WTC11 (cell line): ENCODE data around the gene DHX57. TPM values are rescaled to one million over a fixed set of nuclear protein-coding genes. Genes with fewer than 3 reads are reported as not detected.
A peak's percentile ranks its signal among the peaks of the same experiment; 100 is the strongest.

Experiments used
- ATAC-seq: fragments of 200-7000 bp; cut with Tn5 transposase; 2 replicates; pipeline ENCODE4 v1.10.0; 2021; ENCODE audit warnings: mild to moderate bottlenecking, moderate library complexity
- CTCF ChIA-PET: fragments of 300-600 bp; sonication (Branson Sonifier 250); formaldehyde crosslinking; loops from one replicate; lab custom pipeline; 2021; ENCODE audit warnings: antibody characterized with exemption; lab: Charles Lee
- POLR2A ChIA-PET: fragments of 350-600 bp; sonication (Branson Sonifier 250); formaldehyde crosslinking; loops from one replicate; lab custom pipeline; 2021; ENCODE audit warnings: antibody characterized with exemption; lab: Charles Lee
- DNase-seq: peaks from one replicate; pipeline ENCODE4 v3.0.0; 2021; ENCODE audit warnings: low spot score
- H3K27ac Mint-ChIP-seq: 2 replicates; pipeline ENCODE4 v1.8.0; 2021; ENCODE audit warnings: mixed read lengths
- H3K27me3 Mint-ChIP-seq: 2 replicates; pipeline ENCODE4 v1.8.0; 2021; ENCODE audit warnings: low read depth, mild to moderate bottlenecking, moderate library complexity, mixed read lengths
- H3K36me3 Mint-ChIP-seq: 2 replicates; pipeline ENCODE4 v1.8.0; 2021; ENCODE audit warnings: mixed read lengths
- H3K4me1 Mint-ChIP-seq: 2 replicates; pipeline ENCODE4 v1.8.0; 2022; ENCODE audit warnings: mixed read lengths
- H3K4me3 Mint-ChIP-seq: 2 replicates; pipeline ENCODE4 v1.8.0; 2021; ENCODE audit warnings: mild to moderate bottlenecking, moderate library complexity, mixed read lengths
- H3K9me3 Mint-ChIP-seq: 2 replicates; pipeline ENCODE4 v1.8.0; 2021; ENCODE audit warnings: mixed read lengths
- CREM ChIP-seq: sonication (generic); formaldehyde crosslinking; IDR thresholded peaks from 2 replicates; pipeline ENCODE4 v1.8.1; 2022; ENCODE audit warnings: mild to moderate bottlenecking, missing genetic modification reagents, moderate library complexity
- EMX1 ChIP-seq: fragments of 250-450 bp; sonication (Bioruptor Pico); IDR thresholded peaks from 2 replicates; pipeline ENCODE4 v1.8.0; 2021; ENCODE audit warnings: mild to moderate bottlenecking
- FOXK1 ChIP-seq: sonication (generic); formaldehyde crosslinking; IDR thresholded peaks from 2 replicates; pipeline ENCODE4 v1.8.0; 2022; ENCODE audit warnings: mild to moderate bottlenecking, moderate library complexity, missing genetic modification reagents
- GTF2I ChIP-seq: fragments of 250-450 bp; sonication (Bioruptor Pico); conservative IDR thresholded peaks from 2 replicates; pipeline ENCODE4 v1.4.0; 2021; ENCODE audit warnings: mild to moderate bottlenecking
- KAT7 ChIP-seq: sonication (generic); formaldehyde crosslinking; IDR thresholded peaks from 2 replicates; pipeline ENCODE4 v1.8.1; 2023; ENCODE audit warnings: missing genetic modification reagents, mild to moderate bottlenecking, borderline replicate concordance
- NFATC4 ChIP-seq: fragments of 250-450 bp; sonication (Bioruptor Pico); IDR thresholded peaks from 2 replicates; pipeline ENCODE4 v1.9.0; 2021; ENCODE audit warnings: mild to moderate bottlenecking
- NFE2L1 ChIP-seq: sonication (generic); formaldehyde crosslinking; IDR thresholded peaks from 2 replicates; pipeline ENCODE4 v1.8.1; 2023; ENCODE audit warnings: missing genetic modification reagents
- SMAD3 ChIP-seq: sonication (generic); formaldehyde crosslinking; IDR thresholded peaks from 2 replicates; pipeline ENCODE4 v1.8.0; 2022; ENCODE audit warnings: missing genetic modification reagents, mild to moderate bottlenecking, borderline replicate concordance
- TCF7 ChIP-seq: sonication (generic); formaldehyde crosslinking; IDR thresholded peaks from 2 replicates; pipeline ENCODE4 v1.8.0; 2022; ENCODE audit warnings: mild to moderate bottlenecking, low read depth, missing genetic modification reagents, moderate library complexity
- TEAD4 ChIP-seq: sonication (generic); formaldehyde crosslinking; IDR thresholded peaks from 2 replicates; pipeline ENCODE4 v1.8.0; 2022; ENCODE audit warnings: mild to moderate bottlenecking, missing genetic modification reagents
- total RNA-seq: library from RNA; stranded (reverse); gene quantifications from 3 replicates; pipeline ENCODE4 v1.2.3, GENCODE V29; 2021
- TF ChIP-seq, protein P1 (sequence below): sonication (generic); formaldehyde crosslinking; IDR thresholded peaks from 2 replicates; pipeline ENCODE4 v1.8.0; 2023; ENCODE audit warnings: missing genetic modification reagents, mild to moderate bottlenecking, borderline replicate concordance
- TF ChIP-seq, protein P2 (sequence below): sonication (generic); formaldehyde crosslinking; conservative IDR thresholded peaks from 2 replicates; pipeline ENCODE4 v1.8.1; 2023; ENCODE audit warnings: mild to moderate bottlenecking, low read depth, missing genetic modification reagents, moderate library complexity
- TF ChIP-seq, protein P3 (sequence below): sonication (generic); formaldehyde crosslinking; IDR thresholded peaks from 2 replicates; pipeline ENCODE4 v1.8.1; 2022; ENCODE audit warnings: low read depth, mild to moderate bottlenecking, moderate library complexity, missing genetic modification reagents, borderline replicate concordance
- TF ChIP-seq, protein P4 (sequence below): fragments of 200-600 bp; IDR thresholded peaks from 2 replicates; pipeline ENCODE4 v1.8.0; 2022; ENCODE audit warnings: antibody characterized with exemption
- TF ChIP-seq, protein P5 (sequence below): sonication (generic); formaldehyde crosslinking; IDR thresholded peaks from 2 replicates; pipeline ENCODE4 v1.8.1; 2023; ENCODE audit warnings: mild to moderate bottlenecking, missing genetic modification reagents, moderate library complexity
- TF ChIP-seq, protein P6 (sequence below): sonication (generic); formaldehyde crosslinking; IDR thresholded peaks from 2 replicates; pipeline ENCODE4 v1.8.1; 2023; ENCODE audit warnings: mild to moderate bottlenecking, moderate library complexity, missing genetic modification reagents
- TF ChIP-seq, protein P7 (sequence below): sonication (generic); formaldehyde crosslinking; IDR thresholded peaks from 2 replicates; pipeline ENCODE4 v1.8.1; 2023; ENCODE audit warnings: mild to moderate bottlenecking, missing genetic modification reagents, borderline replicate concordance
- TF ChIP-seq, protein P8 (sequence below): fragments of 250-450 bp; sonication (Bioruptor Pico); IDR thresholded peaks from 2 replicates; pipeline ENCODE4 v1.9.0; 2021; ENCODE audit warnings: mild to moderate bottlenecking

Gene DHX57
- total RNA-seq, 1 experiment from 2014 or later = 30.3 TPM

DNA sequence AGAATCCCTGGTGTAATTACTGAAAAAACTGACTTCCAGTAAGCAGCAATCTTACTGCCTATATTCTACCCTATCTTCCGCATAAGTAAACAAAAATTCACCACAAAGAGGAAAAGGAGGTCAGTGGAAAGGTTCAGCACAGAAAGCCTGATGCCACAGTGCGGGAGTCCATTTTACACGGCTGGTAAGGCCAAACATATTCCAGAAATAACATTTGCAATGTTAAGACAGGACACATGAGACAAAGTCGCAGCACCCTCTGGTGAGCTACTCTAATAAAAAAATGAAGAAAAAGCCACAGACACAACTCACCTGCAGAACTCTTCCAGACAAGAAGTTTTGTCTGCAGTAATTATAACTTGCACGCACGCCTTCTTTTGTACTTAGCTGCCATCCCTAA is 57.2 kb downstream of the DHX57 start (continued):
- TF ChIP-seq, protein P1, sequence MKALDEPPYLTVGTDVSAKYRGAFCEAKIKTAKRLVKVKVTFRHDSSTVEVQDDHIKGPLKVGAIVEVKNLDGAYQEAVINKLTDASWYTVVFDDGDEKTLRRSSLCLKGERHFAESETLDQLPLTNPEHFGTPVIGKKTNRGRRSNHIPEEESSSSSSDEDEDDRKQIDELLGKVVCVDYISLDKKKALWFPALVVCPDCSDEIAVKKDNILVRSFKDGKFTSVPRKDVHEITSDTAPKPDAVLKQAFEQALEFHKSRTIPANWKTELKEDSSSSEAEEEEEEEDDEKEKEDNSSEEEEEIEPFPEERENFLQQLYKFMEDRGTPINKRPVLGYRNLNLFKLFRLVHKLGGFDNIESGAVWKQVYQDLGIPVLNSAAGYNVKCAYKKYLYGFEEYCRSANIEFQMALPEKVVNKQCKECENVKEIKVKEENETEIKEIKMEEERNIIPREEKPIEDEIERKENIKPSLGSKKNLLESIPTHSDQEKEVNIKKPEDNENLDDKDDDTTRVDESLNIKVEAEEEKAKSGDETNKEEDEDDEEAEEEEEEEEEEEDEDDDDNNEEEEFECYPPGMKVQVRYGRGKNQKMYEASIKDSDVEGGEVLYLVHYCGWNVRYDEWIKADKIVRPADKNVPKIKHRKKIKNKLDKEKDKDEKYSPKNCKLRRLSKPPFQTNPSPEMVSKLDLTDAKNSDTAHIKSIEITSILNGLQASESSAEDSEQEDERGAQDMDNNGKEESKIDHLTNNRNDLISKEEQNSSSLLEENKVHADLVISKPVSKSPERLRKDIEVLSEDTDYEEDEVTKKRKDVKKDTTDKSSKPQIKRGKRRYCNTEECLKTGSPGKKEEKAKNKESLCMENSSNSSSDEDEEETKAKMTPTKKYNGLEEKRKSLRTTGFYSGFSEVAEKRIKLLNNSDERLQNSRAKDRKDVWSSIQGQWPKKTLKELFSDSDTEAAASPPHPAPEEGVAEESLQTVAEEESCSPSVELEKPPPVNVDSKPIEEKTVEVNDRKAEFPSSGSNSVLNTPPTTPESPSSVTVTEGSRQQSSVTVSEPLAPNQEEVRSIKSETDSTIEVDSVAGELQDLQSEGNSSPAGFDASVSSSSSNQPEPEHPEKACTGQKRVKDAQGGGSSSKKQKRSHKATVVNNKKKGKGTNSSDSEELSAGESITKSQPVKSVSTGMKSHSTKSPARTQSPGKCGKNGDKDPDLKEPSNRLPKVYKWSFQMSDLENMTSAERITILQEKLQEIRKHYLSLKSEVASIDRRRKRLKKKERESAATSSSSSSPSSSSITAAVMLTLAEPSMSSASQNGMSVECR (CRISPR knock-in tag) = no peak

DNA sequence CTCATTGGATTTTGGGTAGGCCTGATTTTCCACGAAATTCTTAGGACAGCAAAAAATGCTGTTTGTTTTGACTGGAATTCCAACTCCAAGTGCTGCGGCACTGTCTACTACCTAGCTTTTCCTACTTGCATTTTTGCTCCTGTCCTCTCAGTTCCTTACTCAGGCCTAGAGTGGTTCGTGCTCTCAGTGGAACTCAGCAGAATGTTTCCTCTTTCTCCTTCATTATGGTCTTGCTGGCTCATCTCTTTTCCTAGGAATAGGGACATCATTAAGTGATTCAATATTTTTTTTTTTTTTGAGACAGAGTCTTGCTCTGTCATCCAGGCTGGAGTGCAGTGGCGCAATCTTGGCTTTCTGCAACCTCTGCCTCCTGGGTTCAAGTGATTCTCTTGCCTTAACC is 59.8 kb downstream of the DHX57 start:
- ChIA-PET POLR2A (interaction anchor here (1.2 kb wide), 1 partner anchor 64 kb away, joined by 3 read pairs; the partner anchor contains the start of gene SRSF7), CTCF (no interaction called here)
- 0 out of 2 replicates have a peak overlapping the region, but pooled peaks have one; percentile 45 for H3K27ac Mint-ChIP-seq
- H3K4me1 Mint-ChIP-seq = 0 out of 2 replicates have a peak, but pooled peaks cover 3% of the 10 kb centered on the region
- no peak for TF ChIP-seq GTF2I (CRISPR knock-in tag)
- no peak for TF ChIP-seq SMAD3
- no peak for TF ChIP-seq NFATC4 (CRISPR knock-in tag)
- no peak for TF ChIP-seq TEAD4 (CRISPR knock-in tag)
- TF ChIP-seq, protein P2, sequence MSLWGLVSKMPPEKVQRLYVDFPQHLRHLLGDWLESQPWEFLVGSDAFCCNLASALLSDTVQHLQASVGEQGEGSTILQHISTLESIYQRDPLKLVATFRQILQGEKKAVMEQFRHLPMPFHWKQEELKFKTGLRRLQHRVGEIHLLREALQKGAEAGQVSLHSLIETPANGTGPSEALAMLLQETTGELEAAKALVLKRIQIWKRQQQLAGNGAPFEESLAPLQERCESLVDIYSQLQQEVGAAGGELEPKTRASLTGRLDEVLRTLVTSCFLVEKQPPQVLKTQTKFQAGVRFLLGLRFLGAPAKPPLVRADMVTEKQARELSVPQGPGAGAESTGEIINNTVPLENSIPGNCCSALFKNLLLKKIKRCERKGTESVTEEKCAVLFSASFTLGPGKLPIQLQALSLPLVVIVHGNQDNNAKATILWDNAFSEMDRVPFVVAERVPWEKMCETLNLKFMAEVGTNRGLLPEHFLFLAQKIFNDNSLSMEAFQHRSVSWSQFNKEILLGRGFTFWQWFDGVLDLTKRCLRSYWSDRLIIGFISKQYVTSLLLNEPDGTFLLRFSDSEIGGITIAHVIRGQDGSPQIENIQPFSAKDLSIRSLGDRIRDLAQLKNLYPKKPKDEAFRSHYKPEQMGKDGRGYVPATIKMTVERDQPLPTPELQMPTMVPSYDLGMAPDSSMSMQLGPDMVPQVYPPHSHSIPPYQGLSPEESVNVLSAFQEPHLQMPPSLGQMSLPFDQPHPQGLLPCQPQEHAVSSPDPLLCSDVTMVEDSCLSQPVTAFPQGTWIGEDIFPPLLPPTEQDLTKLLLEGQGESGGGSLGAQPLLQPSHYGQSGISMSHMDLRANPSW (CRISPR knock-in tag) = no peak
- TF ChIP-seq FOXK1 (CRISPR knock-in tag) = no peak
- TF ChIP-seq, protein P3, sequence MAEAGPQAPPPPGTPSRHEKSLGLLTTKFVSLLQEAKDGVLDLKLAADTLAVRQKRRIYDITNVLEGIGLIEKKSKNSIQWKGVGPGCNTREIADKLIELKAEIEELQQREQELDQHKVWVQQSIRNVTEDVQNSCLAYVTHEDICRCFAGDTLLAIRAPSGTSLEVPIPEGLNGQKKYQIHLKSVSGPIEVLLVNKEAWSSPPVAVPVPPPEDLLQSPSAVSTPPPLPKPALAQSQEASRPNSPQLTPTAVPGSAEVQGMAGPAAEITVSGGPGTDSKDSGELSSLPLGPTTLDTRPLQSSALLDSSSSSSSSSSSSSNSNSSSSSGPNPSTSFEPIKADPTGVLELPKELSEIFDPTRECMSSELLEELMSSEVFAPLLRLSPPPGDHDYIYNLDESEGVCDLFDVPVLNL (CRISPR knock-in tag) = no peak
- TF ChIP-seq, protein P4, sequence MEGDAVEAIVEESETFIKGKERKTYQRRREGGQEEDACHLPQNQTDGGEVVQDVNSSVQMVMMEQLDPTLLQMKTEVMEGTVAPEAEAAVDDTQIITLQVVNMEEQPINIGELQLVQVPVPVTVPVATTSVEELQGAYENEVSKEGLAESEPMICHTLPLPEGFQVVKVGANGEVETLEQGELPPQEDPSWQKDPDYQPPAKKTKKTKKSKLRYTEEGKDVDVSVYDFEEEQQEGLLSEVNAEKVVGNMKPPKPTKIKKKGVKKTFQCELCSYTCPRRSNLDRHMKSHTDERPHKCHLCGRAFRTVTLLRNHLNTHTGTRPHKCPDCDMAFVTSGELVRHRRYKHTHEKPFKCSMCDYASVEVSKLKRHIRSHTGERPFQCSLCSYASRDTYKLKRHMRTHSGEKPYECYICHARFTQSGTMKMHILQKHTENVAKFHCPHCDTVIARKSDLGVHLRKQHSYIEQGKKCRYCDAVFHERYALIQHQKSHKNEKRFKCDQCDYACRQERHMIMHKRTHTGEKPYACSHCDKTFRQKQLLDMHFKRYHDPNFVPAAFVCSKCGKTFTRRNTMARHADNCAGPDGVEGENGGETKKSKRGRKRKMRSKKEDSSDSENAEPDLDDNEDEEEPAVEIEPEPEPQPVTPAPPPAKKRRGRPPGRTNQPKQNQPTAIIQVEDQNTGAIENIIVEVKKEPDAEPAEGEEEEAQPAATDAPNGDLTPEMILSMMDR = no peak
- no peak for TF ChIP-seq NFE2L1 (CRISPR knock-in tag)
- no peak for TF ChIP-seq CREM
- TF ChIP-seq, protein P5, sequence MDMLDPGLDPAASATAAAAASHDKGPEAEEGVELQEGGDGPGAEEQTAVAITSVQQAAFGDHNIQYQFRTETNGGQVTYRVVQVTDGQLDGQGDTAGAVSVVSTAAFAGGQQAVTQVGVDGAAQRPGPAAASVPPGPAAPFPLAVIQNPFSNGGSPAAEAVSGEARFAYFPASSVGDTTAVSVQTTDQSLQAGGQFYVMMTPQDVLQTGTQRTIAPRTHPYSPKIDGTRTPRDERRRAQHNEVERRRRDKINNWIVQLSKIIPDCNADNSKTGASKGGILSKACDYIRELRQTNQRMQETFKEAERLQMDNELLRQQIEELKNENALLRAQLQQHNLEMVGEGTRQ = no peak
- TF ChIP-seq EMX1 (CRISPR knock-in tag) = no peak
- TF ChIP-seq, protein P6, sequence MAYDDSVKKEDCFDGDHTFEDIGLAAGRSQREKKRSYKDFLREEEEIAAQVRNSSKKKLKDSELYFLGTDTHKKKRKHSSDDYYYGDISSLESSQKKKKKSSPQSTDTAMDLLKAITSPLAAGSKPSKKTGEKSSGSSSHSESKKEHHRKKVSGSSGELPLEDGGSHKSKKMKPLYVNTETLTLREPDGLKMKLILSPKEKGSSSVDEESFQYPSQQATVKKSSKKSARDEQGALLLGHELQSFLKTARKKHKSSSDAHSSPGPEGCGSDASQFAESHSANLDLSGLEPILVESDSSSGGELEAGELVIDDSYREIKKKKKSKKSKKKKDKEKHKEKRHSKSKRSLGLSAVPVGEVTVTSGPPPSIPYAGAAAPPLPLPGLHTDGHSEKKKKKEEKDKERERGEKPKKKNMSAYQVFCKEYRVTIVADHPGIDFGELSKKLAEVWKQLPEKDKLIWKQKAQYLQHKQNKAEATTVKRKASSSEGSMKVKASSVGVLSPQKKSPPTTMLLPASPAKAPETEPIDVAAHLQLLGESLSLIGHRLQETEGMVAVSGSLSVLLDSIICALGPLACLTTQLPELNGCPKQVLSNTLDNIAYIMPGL = no peak
- TF ChIP-seq, protein P7, sequence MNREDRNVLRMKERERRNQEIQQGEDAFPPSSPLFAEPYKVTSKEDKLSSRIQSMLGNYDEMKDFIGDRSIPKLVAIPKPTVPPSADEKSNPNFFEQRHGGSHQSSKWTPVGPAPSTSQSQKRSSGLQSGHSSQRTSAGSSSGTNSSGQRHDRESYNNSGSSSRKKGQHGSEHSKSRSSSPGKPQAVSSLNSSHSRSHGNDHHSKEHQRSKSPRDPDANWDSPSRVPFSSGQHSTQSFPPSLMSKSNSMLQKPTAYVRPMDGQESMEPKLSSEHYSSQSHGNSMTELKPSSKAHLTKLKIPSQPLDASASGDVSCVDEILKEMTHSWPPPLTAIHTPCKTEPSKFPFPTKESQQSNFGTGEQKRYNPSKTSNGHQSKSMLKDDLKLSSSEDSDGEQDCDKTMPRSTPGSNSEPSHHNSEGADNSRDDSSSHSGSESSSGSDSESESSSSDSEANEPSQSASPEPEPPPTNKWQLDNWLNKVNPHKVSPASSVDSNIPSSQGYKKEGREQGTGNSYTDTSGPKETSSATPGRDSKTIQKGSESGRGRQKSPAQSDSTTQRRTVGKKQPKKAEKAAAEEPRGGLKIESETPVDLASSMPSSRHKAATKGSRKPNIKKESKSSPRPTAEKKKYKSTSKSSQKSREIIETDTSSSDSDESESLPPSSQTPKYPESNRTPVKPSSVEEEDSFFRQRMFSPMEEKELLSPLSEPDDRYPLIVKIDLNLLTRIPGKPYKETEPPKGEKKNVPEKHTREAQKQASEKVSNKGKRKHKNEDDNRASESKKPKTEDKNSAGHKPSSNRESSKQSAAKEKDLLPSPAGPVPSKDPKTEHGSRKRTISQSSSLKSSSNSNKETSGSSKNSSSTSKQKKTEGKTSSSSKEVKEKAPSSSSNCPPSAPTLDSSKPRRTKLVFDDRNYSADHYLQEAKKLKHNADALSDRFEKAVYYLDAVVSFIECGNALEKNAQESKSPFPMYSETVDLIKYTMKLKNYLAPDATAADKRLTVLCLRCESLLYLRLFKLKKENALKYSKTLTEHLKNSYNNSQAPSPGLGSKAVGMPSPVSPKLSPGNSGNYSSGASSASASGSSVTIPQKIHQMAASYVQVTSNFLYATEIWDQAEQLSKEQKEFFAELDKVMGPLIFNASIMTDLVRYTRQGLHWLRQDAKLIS = no peak
- no peak for TF ChIP-seq TCF7 (CRISPR knock-in tag)
- TF ChIP-seq, protein P8, sequence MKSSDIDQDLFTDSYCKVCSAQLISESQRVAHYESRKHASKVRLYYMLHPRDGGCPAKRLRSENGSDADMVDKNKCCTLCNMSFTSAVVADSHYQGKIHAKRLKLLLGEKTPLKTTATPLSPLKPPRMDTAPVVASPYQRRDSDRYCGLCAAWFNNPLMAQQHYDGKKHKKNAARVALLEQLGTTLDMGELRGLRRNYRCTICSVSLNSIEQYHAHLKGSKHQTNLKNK (CRISPR knock-in tag) = no peak
- TF ChIP-seq KAT7 (CRISPR knock-in tag) = no peak
- H3K4me3 Mint-ChIP-seq = no peak overlapping the region
- no peak for DNase-seq
- H3K9me3 Mint-ChIP-seq = no peaks in the 10 kb centered on the region
- peaks cover 40% of the 10 kb centered on the region for H3K36me3 Mint-ChIP-seq
- no peak for ATAC-seq
- no peaks in the 10 kb centered on the region; the same call in 1 of the 2 replicates for H3K27me3 Mint-ChIP-seq
